Fibroblast of peridontal ligament (primary cell): ENCODE data around the gene PRRX1.

Source experiments
- DNase-seq: peaks from one replicate; pipeline ENCODE4 v3.0.0-alpha.2; 2010; ENCODE audit errors: extremely low read depth

Gene PRRX1

GRCh38 chr1:170691258-170691657, 27.3 kb downstream of the PRRX1 start:
- no peak for DNase-seq

- peak; percentile 88 for DNase-seq
Measured at GRCh38 chr1:170692866-170693575, 29.1 kb downstream of the PRRX1 start.

GRCh38 chr1:170694172-170694926, 30.4 kb downstream of the PRRX1 start:
- peak; percentile 51 for DNase-seq

GRCh38 chr1:170695955-170696590, 32.1 kb downstream of the PRRX1 start:
- no peak for DNase-seq

- no peak for DNase-seq
Measured at GRCh38 chr1:170696591-170697290, 32.8 kb downstream of the PRRX1 start.

GRCh38 chr1:170697316-170697715, 33.4 kb downstream of the PRRX1 start:
- no peak for DNase-seq

- peak; percentile 68 for DNase-seq
Measured at GRCh38 chr1:170698301-170699275, 34.7 kb downstream of the PRRX1 start.

- no peak for DNase-seq
Measured at GRCh38 chr1:170699696-170700095, 35.8 kb downstream of the PRRX1 start.

- DNase-seq = no peak
Measured at GRCh38 chr1:170700842-170701615, 37.1 kb downstream of the PRRX1 start.

GRCh38 chr1:170701962-170702361, 38.0 kb downstream of the PRRX1 start:
- DNase-seq = no peak

- no peak for DNase-seq
Measured at GRCh38 chr1:170703591-170703990, 39.7 kb downstream of the PRRX1 start.

GRCh38 chr1:170704256-170704655, 40.3 kb downstream of the PRRX1 start:
- DNase-seq = peak; percentile 52

GRCh38 chr1:170705981-170706380, 42.0 kb downstream of the PRRX1 start:
- DNase-seq = no peak

GRCh38 chr1:170707117-170707516, 43.2 kb downstream of the PRRX1 start:
- DNase-seq = no peak

GRCh38 chr1:170707959-170708655, 44.2 kb downstream of the PRRX1 start:
- peak; percentile 96 for DNase-seq

- peak; percentile 88 for DNase-seq
Measured at GRCh38 chr1:170711682-170712081, 47.8 kb downstream of the PRRX1 start.

GRCh38 chr1:170714163-170714562, 50.2 kb downstream of the PRRX1 start:
- no peak for DNase-seq

GRCh38 chr1:170714938-170715337, 51.0 kb downstream of the PRRX1 start:
- DNase-seq = no peak

GRCh38 chr1:170716835-170717429, 53.0 kb downstream of the PRRX1 start:
- DNase-seq = no peak
